Muscle of arm (tissue), 12 donors: Measurements from ENCODE around the gene EXOSC7. TPM values are rescaled to one million over a fixed set of nuclear protein-coding genes. Genes with fewer than 3 reads are reported as not detected.
"Not testable (repeated sequence)": the region's sequence is repeated elsewhere in the genome, so short reads cannot be mapped to it uniquely, and the experiment has no call there.

ENCODE experiments used
- DNase-seq: peaks from one replicate; pipeline ENCODE4 v3.0.0-alpha.2; 2013
- polyA plus RNA-seq, 12 donors: library from polyadenylated mRNA; unstranded; fragments of 120-200 nt; gene quantifications; one replicate each; pipeline ENCODE4 v1.2.1, GENCODE V29; 2013; ENCODE audit not compliant: insufficient read length in 12 of 12

Gene EXOSC7
- polyA plus RNA-seq, 12 donors, result 32.3 to 85.6 (median 39.2) TPM; not detected in 1

- DNase-seq, result not testable (repeated sequence)
These were observed 77.8 kb downstream of the EXOSC7 start for GRCh38 chr3:45053805-45054195.

GRCh38 chr3:45054196-45054857 is 78.3 kb downstream of the EXOSC7 start:
- no peak for DNase-seq

GRCh38 chr3:45055032-45055410 is 79.0 kb downstream of the EXOSC7 start:
- no peak for DNase-seq

- no peak for DNase-seq
These were observed 79.5 kb downstream of the EXOSC7 start for GRCh38 chr3:45055411-45056143.

GRCh38 chr3:45056608-45057301 is 80.7 kb downstream of the EXOSC7 start:
- no peak for DNase-seq

- DNase-seq, result no peak
These were observed 81.5 kb downstream of the EXOSC7 start for GRCh38 chr3:45057557-45057956.

GRCh38 chr3:45059132-45059531 is 83.1 kb downstream of the EXOSC7 start:
- no peak for DNase-seq

GRCh38 chr3:45060165-45060892 is 84.3 kb downstream of the EXOSC7 start:
- DNase-seq, result no peak

Other genes with a start within 250 kb of the EXOSC7 start
- gene ZNF501, start 246.6 kb upstream of the EXOSC7 start, polyA plus RNA-seq, result 10 to 100 TPM in 1 of 12 donors, 1 to 10 TPM in 10, not detected in 1; 5.8 to 13.5 (median 7.0) TPM
- 10 to 100 TPM in 11 of 12 donors, not detected in 1; 32.2 to 55.5 (median 38.7) TPM for gene KIAA1143, start 214.6 kb upstream of the EXOSC7 start, polyA plus RNA-seq
- gene KIF15, start 214.4 kb upstream of the EXOSC7 start, polyA plus RNA-seq, result 10 to 100 TPM in 8 of 12 donors, 1 to 10 TPM in 3, not detected in 1; 7.1 to 20.0 (median 13.1) TPM
- gene TMEM42, start 114.3 kb upstream of the EXOSC7 start, polyA plus RNA-seq, result 10 to 100 TPM in 10 of 12 donors, 1 to 10 TPM in 1, not detected in 1; 8.5 to 15.9 (median 13.1) TPM
- under 1 TPM in 3 of 12 donors, not detected in 9; 0.05 to 0.18 (median 0.07) TPM for gene TGM4, start 101.6 kb upstream of the EXOSC7 start, polyA plus RNA-seq
- gene ZDHHC3, start 70 bp upstream of the EXOSC7 start, polyA plus RNA-seq, result 10 to 100 TPM in 11 of 12 donors, not detected in 1; 38.6 to 62.5 (median 50.4) TPM
- gene CLEC3B, start 50.1 kb downstream of the EXOSC7 start, polyA plus RNA-seq, result 100 to 1,000 TPM in 5 of 12 donors, 10 to 100 TPM in 6, not detected in 1; 62.2 to 191 (median 99.2) TPM
- gene CDCP1, start 170.1 kb downstream of the EXOSC7 start, polyA plus RNA-seq, result 1 to 10 TPM in 3 of 12 donors, under 1 TPM in 7, not detected in 2; 0.15 to 7.5 (median 0.48) TPM